COLO668 (cell line): ENCODE measurements around the gene CDH26.

ENCODE experiments used
- DNase-seq: peaks from one replicate; lab custom pipeline; 2025; ENCODE audit not compliant: unreplicated experiment; lab: John Stamatoyannopoulos, UW

Gene CDH26

DNA sequence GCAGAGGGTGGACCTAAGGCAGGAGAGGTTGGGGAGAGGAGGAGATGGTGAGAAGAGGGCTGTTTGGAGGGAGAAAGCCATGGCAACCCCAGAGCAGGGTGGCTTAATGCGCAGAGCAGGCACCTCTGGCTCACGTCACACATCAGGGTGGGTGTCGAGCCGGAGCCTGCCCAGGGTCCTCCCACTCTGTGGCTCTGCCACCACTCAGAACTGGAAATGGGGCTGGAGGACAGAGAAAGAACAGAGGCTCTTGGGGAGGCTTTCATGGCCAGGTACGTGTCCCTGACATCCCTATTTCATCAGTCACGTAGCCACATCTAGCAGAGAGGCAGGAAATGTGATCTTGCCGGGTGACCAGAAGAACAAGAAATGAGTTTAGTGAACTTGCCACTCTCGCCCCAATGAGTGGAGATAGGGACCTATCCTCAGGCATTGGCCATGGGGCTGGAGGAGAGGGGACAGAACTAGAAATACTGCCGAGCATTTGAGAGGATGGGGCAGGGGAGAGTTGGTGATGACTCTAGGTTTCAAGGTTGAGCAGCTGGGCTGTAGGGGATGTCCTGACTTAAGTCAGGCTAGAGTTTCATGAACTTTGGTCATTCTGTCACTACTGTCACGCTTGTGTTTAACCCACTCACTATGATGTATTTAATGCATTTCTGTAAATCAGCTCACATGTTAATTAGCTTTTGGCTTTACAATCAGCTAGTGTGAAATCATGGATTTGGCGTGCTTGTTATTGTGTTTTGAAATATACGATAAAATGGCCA, 52.7 kb downstream of the CDH26 start:
- DNase-seq, result peak; percentile 34

DNA sequence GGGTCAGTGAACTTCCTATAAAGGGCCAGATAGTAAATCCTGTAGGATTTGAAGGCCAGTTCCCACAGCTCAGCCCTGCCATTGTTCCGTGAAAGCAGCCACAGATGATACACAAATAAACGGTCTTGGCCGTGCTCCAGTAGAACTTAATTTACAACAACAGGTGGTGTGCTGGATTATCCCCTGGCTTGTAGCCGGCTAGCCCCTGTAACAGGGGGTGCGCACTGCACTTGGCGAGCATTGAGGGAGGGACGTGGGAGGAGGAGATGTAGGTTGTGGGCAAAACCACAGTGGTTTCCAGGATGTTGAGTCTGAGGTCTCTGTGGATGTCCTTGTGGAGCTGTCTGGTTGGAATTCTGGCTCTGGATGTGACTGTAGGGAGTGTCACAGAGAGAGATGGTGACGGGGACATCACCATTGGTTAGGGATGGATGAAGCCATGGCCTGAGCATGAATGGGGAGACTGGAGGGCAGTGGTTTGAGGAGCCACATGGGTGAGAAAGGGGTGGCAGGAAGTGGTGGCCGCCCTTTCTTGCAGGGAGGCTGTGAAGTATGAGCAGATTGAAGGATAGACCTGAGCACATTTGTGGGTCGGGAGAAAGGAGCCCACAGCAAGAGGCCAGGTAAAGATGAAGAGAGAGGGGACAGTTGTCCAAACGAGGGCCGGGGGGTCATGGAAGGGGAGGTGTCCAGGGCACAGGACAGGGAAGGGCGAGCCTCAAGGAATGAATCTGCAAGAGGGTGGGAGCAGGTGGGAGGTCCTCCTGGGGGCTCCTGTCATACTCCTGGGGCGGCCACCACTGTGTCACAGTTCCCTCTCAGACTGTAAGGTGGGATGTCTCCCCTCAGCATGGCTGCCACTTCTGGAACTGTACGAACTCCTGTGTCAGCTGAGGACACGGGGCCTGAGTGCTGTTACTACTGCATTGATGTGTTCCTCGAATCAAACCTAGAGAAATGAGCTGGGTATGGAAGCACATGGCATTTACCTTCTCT, 53.6 kb downstream of the CDH26 start:
- DNase-seq, result peak; percentile 83

- DNase-seq, result no peak
Measured at GRCh38 chr20:60013296-60014139, 55.3 kb downstream of the CDH26 start.

DNA sequence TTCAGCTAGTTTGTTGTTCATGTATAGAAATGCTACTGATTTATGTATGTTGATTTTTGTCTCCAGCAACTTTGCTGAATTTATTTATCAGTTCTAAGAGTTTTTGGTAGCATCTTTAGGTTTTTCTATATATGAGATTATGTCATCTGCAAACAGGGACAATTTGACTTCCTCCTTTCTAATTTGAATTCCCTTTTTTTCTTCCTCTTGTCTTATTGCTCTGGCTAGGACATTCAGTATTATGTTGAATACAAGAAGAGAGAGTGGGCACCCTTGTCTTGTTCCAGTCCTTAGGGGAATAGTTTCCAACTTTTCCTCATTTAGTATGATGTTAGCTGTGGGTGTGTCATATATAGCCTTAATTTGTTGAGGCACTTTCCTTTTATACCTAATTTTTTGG, 58.2 kb downstream of the CDH26 start:
- DNase-seq, result no peak

GRCh38 chr20:60020251-60020650, 62.0 kb downstream of the CDH26 start:
- DNase-seq, result no peak

- no peak for DNase-seq
Measured at GRCh38 chr20:60021104-60021503, 62.9 kb downstream of the CDH26 start.

- no peak for DNase-seq
Measured at GRCh38 chr20:60022849-60023248, 64.6 kb downstream of the CDH26 start.

DNA sequence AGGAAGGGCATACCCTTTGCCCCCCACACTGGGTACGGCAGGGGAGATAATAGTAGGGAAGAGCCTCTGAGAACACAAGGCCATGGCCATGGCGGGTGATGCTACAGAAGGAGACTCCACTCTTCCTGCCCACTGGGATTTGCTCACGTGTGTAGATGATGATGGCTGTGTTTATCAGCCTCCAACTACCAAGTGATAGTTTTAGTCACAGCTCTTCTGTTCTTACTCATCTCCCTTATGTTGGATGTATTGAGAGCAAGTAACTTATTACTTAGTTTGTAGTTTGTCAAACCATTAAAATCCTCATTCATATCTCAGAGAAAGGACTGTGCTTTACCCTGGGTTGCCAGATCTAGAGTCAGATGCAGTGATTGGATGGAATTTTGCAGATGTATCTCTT, 66.0 kb downstream of the CDH26 start:
- DNase-seq, result no peak

DNA sequence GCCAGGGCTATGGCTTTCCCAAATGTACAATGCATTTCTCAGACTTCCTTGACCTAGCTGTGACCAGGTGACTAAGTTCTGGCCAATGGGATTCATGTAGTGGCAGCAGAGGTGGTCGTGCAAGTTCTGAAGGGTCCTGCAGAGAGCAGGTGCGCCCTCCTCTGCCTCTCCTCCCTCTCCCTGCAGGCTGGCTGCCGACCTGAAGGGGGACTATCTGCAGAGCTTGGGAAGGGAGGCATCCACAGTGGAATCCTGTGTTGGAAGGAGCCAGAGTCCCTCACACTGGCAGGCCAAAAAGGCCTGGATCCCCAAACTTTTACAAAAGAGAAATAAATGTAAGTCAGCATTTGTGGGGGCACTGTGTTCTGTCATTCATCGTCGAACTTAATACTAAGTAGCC, 66.6 kb downstream of the CDH26 start:
- no peak for DNase-seq

DNA sequence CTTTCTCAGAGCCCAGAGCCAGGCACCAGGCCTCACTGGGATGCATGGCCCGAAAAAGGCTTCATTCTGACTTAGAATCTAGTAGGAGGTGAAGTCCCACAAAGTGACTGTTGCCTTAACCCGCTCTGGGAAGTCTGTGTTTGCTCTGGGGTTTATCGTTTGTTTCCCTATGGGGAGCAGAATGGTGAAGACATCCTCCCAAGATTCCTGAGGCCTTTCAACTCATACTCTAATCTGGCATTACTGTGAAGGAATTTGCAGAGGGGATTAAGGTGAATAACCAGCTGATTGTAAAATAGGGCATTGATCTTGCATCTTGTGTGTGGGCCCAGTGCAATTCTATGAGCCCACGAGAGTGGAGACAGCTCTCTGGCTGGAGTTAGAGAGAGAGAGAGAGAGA, 67.8 kb downstream of the CDH26 start:
- no peak for DNase-seq

- no peak for DNase-seq
Measured at GRCh38 chr20:60030471-60030870, 72.2 kb downstream of the CDH26 start.

GRCh38 chr20:60031107-60031506, 72.9 kb downstream of the CDH26 start:
- DNase-seq, result no peak

DNA sequence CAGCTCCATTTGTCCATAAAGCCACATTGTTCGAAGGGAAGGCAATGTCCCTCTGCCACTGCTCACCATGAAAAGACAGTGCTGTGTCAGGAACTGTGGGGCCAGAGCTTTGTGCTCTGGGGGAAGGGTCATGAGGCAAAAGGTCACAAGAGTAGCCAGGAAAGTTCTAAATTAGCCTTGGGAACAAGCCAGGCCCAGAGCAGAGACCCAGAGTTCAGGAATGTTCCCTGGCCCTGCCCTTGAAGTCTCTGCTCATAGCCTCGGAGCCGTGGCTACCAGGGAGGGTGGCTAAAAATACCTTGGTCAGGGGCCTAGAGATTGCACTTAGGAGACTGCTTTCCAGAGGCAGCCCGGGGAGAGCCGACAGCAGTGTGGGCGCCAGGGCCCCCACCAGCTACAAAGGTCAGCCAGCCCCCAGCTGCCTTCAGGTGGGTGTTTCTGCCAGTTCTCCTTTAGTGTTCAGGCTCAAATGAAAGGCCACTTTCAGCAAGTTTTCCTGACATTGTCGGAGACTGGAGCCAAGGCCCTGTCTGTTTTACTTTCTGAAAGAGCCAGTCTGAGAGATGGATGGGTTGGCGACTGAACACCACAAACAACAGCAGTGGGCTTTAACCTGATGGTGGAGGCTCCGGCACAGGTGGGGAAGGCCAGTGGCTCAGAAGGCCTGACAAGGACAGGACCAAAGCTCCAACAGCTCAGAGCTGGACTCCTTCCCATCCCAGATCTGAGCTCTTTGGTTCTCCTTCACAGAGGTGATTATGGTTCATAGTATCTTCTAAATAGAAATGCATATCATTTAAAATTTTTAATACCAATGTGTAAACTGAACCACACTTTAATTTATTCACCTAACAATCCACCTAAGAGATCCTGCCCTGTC, 76.2 kb downstream of the CDH26 start:
- DNase-seq, result no peak

- DNase-seq, result no peak
Measured at GRCh38 chr20:60035486-60035885, 77.3 kb downstream of the CDH26 start.

GRCh38 chr20:60036346-60036745, 78.1 kb downstream of the CDH26 start:
- no peak for DNase-seq

GRCh38 chr20:60036746-60037499, 78.7 kb downstream of the CDH26 start:
- peak; percentile 40 for DNase-seq

DNA sequence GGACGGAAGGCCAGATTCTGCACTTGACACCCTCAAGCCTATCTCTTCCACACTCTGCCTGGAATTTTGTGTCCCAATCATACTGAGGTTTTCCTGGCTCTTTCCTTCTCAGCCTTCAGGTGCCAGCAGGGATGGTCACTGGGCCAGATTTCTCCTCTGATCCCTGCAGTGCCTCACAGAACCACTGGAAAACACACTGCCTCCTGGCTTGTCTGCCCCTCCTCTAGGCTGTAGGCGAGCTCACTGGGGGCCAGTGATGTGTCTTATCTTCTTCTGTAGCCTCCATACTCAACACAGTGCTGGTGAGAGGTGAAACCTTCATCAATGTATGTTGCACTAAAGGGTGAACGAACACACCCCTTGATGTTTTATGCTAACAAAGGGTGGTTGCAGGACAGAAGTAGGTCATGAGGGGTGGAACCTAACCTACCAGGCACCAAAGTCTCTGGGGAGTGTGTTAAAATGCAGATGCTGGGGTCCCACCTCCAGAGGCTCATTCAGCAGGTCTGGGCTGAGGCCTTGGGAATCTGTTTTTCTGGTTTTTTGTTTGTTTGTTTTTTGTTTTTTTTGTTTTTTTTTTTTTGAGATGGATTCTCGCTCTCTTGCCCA, 80.3 kb downstream of the CDH26 start:
- DNase-seq, result no peak

DNA sequence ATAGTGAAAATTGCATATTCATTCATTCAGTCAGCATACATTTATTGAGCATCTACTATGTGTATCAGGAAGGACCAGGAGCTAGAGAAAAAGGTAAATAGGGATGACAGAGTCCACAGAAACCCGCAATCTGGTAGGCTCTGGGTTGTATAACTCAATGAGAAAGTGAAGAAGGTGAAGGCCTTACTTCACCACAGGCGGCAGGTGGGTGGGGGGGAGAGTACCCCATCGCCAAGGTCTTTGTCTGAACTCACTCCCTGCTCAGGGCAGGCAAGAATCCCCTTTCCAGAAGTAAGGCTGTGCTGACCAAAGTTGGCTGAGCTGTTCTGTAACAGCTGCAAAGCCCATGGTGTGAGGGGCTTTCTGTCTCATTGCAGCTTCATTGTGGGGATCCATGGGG, 81.3 kb downstream of the CDH26 start:
- DNase-seq, result no peak
